Activated gamma-delta T cell treated with Interleukin-2 at 50 U/mL for 16 hours (primary cell): ENCODE measurements around the gene NDUFA12.

ENCODE experiments used
- DNase-seq: peaks from one replicate; pipeline ENCODE4 v3.0.0-alpha.2; 2020

Gene NDUFA12

DNA sequence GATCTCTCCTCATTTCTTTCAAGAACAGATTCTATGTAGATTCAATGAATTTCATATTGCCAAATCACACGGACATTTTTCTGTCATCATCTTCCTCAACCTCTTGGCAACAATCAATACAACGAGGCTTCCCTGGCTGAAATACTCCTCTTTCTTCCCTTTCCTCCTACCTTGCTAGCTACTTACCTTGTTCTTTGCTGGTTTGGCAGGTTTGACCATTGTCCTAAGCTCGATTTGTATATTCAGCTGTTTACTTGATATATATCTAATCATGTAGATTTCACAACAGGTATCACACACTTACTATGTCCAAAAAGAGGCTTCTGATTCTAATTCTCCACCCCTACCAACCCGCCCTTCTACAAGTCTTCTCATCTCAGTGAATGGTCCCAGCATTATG lies 23.6 kb downstream of the NDUFA12 start:
- no peak for DNase-seq

DNA sequence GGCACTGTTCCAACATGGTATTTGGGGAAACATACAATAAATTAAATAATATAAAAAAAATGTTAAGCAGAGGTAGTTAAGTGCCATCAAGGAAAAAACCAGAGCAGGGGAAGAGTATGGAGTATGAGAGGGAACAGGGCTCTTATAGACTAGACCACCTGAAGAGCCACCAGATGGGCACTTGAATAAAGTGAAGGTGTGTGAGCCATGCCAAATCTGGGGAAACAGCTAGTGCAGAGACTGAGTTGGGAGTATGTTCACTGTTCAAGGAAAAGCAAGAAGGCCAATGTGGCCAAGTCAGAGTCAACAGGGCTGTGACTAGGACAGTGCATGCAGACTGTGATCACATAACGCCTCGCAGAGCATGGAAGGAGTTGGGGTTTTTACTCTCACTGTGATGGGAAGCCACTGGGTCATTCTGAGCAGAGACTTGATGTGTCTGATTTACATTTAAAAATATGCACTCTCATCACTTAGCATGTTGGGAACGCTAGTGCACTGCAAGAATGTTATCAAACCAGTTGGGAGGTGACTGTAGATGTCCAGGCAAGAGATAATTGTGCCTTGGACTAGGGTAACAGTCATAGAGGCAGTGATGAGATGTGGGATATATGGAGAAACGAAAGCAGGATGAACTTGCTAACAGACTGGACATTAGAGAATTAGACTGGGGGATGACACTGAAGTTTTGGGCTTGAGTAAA lies 25.6 kb downstream of the NDUFA12 start:
- DNase-seq = no peak

DNA sequence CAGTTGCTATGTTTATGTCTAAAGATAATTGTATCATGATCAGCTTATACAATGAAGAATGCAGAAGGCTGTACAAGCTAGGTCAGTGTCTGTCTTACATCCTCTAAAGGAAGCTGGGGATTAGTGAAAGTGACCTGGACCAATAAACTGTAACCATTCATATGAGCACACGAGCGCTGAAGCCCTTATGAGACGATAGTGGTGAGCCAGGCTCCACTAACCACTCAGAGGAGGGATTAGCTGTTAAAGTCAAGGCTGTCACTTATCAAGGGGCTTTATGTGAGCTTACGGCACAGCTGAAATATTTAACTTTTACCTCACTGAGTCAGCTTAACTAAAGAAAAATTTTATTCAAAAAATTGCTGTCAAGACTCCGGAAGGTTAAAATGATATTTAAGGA lies 30.3 kb downstream of the NDUFA12 start:
- DNase-seq = no peak

DNA sequence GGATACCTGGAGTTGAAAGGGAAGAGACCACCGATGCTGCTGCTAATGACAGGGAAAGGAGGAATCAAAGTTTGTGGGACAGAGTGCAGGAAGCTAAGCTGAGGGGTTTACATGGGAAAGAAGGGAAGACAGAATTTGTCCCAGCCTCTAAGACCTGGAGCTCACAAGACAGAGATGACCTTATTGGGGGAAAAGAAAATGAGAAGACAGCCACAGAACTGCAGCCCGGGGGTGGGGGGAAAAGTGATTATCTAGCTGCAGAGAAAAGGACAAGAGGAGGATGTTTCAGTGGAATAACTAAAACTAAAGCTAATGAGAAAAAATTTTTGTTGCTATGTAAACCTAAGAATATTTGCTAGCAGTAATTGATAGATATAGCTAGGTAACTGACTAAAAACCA lies 30.7 kb downstream of the NDUFA12 start:
- no peak for DNase-seq

DNA sequence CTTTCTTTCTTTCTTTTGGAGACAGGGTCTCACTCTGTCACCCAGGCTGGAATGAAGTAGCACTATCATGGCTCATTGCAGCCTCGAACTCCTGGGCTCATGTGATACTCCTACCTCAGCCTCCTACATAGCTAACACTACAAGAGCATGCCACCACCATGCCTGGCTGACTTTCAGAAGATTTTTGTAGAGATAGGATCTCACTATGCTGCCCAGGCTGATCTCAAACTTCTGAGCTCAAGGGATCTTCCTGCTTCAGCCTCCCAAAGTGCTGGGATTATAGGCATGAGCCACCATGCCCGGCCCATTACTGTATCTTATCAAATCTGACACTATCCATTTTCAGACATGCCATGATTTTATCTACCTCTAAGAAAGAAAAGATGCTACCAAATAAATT lies 31.6 kb downstream of the NDUFA12 start:
- DNase-seq = no peak

DNA sequence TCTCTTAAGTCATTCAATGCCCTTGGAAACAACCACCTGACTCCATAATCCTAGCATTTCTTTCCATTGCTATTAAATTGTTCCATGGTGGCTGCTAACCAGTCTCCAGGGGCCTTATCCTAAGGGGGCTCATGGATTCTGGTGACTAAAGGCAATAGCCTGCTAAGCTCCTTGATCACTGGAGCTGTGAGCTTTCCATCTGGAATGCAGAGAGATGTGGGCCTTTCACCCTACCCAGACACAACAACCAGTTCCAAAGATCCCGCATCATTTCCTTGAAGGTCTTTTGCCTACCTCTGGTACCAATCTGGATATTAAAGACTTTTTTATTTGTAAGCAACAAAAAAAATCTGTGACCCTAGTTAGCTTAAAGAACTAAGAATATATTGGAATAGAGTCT lies 32.9 kb downstream of the NDUFA12 start:
- DNase-seq = no peak

DNA sequence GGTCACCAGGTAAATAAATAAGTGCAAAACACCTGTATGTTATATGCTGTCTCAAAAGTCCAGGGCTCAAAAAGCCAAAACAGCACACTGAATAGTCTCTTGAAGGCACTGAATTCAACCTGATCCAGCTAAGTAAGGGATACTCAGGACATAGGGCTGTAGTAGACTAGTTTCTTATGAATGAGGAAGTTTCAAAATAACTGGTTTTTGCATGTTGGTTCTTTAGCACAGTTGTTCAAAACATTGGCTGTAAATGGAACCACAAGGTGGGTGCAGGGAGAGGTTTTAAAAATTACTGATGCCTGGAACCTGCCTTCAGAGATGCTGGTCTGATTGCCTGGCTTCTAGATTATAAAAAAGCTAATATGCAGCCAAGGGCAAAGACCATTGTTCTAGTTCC lies 34.1 kb downstream of the NDUFA12 start:
- no peak for DNase-seq

DNA sequence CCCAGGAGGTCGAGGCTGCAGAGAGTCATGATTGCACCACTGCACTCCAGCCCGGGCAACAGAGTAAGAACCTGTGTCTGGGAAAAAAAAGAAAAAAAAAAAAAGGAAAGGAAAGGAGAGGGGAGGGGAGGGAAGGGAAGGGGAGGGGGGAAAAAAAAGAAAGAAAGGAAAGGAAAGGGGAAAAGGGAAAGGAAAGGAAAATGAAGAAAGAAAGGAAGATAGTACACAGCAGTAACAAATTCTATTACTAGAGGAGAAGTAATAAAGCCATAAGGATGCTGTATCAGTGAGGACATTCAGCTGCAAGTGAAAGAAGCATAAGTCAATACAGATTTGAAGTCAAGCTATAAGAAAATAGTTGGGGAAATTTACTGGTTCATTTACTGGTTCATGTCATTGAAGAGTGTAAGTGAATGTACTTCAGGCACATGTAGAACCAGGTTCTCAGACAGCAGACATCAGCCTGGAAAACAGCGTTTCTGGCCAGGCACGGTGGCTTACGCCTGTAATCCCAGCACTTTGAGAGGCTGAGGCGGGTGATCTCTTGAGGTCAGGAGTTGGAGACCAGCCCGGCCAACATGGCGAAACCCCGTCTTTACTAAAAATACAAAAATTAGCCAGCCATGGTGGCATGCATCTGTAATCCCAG lies 37.4 kb downstream of the NDUFA12 start:
- no peak for DNase-seq

DNA sequence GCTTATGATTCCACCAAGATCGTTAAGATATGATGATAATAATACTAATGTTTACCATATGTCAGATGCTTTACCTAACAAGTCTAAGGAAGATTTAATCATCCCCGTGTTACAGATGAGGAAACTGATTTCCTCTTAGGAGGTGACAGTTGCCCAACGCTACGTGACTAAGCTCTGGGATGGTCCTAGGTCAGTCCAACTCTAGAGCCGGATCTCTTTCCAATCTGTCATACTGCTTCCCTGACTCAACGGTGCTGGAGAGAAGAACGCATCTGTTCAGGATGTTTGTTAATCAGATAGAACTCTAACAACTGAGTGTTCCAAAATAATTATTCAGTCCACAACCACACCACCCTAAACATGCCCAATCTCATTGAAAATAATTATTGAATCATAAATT lies 39.8 kb downstream of the NDUFA12 start:
- DNase-seq = no peak

DNA sequence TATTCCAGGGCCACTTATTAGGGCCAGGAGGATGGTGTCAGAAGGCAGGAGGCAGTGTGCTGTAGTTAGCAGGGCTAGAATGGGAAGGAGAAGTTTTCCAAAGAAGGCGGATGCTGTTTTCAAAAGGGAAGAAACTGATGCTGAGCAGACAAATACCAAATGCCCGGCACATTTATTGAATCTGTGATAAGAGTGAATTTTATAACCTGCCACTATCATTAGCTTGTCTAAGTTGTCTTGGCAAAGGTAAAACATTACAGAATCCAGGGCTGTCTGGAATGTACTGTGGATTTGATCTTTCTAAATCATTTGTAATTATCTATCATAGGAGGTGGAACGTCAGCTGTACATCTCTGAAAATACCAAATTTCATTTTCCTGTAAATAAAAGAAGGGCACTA lies 40.8 kb downstream of the NDUFA12 start:
- no peak for DNase-seq

DNA sequence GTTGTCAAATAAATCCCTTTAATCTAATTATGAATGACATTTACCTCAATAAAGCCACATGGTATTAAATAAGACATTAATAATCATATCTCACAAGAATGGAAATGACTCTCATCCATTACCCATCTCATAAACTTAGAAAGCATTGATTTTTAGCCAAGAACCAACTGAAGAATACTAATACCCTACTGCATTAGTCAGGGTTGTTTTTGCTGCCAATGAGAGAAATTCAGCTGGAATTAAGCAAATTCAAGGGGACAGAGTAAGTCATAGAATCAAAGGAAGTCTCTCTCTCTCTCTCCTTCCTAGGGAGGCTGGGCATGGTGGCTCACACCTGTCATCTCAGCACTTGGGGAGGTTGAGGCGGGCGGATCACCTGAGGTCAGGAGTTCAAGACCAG lies 41.6 kb downstream of the NDUFA12 start:
- no peak for DNase-seq

DNA sequence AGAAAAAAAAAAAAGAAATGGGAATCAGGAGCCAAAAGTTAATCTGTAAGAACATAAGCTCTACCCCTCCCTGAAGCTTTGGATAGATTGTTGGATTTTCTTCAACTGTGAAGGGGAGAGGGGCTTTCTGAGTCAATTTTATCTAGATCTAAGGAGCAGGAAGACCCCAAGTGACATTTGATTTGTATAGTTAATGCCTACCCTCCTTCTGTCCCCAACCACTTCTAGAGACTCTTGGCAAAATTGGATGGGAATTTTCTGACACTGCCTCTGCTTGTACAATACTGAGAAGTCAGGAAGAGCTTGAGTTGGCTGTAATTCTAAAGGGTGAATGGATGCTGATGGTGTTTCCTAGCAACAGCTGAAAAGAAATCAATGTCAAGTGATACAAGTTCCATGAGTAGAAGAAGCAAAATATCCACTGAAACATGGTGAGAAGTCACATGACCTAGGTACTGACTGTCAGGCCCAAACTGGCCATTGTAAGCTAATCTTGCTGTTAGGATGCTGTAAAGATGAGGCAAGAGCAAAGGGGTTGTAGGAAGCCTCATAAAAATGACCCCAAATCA lies 42.2 kb downstream of the NDUFA12 start:
- no peak for DNase-seq

DNA sequence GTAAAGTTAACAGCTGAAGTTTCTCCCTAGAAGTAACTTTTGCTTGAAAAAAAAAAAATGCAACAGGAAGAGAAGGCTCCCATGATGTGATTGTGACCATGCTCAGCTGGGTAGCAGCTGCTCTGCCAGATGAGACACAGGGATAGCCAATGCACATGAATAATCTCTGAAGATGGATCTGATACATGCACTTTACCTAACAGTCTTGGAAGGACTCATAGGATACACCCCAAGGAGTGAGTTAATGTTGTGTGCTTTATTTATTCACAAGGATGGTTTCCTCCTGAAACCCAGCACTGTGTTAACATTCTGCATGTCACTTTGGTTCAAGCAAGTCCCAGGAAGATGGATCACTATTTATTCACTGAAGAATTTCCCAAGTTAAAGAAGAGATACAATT lies 46.5 kb downstream of the NDUFA12 start:
- DNase-seq = no peak

DNA sequence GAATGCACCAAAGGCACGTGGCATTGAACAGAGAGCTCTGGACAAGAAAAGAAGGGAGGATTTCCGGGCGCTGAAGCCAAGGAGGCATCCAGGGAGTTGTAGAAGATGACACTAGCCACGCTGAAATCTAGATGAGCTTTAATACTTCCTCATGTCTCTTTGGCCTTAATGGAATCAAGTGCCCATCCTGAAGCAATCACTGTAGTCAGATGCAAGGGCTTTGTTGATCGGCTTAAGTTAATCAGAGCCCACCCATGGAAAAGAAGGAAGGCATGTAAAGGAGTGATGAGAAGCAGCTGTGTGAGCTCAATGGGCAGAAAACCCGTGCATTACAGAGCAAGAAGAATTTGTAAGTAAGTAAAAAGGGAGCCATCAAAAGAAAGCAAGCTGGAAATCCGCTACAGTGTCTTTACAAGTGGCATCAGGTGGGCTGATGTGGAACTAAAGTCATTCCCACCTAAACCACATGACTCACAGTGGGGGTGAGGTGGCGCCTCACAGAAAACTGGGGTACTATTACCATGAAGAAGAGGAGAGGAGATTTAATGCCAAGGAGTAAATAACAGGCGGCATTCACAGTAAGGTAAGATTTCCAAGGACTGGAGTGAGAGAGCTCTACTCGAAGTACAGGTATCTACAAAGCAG lies 48.4 kb downstream of the NDUFA12 start:
- no peak for DNase-seq

DNA sequence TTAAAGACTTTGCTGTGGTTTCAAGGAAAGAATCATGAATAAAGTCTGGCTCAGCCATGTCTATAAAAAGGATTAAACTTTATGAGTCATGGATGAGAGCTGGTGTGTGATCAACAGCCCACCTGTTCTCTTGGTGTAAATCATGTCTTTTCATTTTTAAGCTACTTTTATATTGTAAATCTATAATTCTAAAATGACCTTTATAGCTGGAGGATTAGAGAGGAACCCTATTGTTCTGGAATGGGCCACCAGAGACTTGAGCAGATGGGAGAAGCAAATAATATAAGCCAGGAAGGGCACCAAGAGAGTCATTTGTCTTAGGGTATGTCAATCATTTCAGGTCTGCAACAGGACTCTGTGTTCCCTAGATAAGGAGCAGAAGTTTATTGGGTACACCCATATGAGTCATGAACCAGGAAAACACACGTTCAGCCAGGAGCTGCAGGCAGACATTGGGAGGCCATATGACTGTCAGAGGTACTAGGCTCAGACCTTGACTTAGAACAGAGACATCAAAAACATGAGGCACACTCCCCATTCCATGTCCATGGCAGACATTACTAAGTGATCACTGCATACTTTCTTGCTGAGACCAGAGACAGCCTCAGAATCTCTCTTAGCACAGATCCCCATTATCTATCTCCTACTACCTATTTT lies 49.3 kb downstream of the NDUFA12 start:
- DNase-seq = no peak

DNA sequence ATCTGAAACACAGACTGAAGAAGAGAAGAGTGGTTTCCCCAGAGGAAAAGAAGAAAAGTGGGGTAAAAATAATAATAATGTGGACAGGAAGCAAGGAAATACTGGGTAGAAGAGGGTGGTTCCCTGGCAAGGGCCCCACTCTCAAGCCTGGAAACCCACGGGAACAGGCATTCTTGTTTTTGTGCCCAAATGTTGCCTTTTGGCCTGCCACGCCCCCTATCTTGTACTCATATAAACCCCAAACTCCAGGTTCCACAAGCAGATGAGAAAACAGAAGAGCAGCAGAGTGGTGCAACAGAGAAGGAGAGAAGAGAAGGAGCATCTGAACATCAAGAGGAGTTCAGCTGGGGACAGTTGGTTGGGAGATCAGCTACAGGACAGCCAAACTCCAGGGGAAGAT lies 51.2 kb downstream of the NDUFA12 start:
- no peak for DNase-seq

DNA sequence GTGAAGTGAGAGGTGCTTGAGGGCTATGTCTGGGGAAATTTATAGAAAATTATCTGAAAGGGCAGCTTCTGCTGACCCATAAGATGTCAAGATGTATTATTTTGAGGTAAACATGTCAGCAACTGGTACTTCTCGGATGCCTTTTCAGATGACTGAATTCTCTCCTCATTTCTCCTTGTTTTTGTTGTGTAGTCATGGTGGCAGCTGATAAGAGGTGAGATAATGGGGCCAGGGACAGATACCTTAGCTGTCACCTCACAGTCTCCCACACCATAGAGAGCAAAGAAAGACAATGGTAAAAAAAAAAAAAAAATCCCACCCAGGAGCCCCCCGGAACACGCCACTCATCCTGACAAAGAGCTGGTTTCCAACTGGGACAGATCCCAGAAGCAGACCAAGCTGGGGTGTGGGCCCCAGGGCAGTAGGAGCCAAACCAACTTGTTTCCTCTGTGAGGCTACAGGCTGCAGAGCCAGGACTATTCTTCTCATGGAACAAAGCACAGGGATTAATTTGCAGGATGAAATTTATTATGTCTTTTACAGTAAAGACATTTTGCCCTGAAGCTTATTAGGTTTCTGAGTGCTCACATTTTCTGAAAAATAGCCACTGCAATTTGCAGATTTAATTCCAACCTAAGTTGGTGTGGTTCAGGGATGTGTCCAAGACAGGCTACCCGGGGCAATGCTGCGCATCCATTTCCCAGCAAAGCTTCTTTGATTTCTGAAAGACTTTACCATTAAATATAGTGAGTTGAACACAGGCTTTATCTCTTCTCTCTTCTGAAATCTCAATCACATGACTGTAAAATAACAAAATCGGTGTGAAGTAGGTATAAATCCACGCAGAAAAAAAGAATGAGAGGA lies 52.2 kb downstream of the NDUFA12 start:
- DNase-seq = no peak

DNA sequence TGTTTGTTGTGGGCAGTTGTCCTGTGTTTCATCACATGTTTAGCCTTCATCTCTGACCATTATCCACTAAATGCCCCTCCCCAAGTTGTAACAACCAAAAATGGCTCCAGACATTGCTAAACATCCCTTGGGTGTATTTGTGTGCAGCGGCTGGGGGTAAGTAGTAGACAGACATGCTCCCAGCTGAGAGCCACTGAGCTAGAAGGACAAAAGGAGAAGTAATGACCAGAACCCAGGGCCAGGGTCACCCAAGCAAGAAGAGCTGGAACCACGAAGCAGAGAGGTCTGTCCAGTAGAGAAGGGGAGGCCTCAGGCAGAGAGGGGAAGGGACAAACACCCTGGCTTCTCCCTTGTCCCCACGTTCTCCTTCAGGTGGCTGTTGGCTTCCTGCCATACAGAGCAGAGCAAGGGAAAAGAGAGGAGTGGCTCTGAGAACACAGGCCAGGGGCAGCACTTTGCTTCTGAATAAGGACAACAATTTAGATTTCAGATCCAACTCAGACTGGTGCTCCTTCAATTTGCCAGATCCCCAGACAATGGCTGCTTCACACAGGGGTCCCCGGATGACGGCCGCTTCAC lies 55.2 kb downstream of the NDUFA12 start:
- DNase-seq = no peak

DNA sequence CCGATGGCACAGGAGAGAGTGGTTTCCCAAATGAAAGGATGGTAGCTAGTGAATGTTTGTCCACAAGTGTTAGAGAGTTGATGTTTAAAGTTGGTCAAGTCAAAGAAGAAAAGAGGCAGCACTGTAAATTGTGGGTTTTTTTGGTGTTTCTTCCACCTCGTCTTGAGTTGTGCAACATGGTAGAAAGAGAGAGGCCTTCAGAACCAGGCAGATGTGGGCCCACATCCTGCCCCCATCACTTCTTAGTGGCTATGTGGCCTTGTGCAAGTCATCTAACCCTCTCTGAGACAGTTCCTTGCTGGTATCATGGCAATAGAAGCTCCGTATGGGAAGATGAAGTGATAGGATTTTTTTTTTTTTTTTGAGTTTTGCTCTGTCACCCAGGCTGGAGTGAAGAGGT lies 60.8 kb downstream of the NDUFA12 start:
- DNase-seq = no peak

DNA sequence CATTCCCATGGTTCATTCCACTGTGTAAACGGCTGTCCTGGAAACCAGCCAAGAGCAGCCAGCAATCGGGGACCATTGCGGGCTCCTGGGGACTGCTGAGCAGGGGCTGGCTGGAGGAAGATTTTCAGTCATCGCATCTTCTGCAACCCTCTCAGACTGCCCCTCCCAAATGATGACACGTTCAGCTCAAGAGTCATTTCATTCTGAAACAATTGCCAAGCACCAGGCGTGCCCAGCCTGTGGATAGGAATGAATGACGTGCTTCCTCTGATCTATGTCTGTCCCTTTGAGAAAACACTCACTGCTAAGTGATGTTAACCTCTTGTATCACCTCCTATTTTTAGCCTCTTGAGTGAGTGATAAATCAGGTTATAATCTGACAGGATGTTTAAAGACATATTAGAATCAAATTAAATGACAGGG lies 62.0 kb downstream of the NDUFA12 start:
- peak; percentile 25 for DNase-seq

DNA sequence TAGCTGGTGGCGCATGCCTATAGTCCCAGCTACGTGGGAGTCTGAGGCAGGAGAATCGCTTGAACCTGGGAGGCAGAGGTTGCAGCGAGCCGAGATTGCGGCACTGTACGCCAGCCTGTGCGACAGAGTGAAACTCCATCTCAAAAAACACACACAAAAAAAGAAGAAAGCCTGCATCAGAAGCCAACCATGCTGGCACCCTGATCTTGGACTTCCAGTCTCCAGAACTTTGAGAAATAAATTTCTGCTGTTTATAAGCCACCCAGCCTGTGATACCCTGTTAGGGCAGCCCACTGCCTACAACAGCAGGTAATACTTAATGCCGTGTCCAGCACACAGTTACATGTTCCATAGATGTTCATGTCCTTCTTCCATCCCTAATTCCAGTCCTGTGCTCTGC lies 62.7 kb downstream of the NDUFA12 start:
- DNase-seq = no peak

DNA sequence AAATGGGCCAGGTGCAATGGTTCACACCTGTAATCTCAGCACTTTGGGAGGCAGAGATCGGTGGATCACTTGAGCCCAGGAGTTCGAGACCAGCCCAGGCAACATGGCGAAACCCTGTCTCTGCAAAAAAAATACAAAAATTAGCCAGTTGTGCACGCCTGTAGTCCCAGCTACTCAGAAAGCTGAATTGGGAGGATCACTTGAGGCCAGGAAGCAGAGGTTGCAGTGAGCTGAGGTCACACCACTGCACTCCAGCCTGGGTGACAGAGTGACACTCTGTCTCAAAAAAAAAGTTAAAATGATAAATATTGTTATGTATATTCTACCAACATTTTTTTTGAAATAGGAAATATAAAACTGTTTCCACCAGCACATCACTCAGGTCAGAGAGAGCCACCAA lies 64.9 kb downstream of the NDUFA12 start:
- DNase-seq = no peak
